ENCODE results near the gene GDE1.

GDE1 gene

DNA sequence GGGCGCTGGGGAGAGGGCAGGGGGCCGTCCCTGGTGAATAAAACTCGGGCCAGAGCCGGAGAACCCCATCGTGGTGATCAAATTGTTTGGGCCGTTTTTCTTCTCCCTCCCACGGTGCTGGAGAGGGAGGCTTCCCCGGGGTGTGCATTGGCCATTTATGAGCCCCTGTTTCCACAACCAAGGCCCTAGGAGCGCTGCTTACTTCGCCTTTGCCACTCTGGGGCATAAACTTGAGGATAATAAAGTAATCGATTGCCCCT lies 2.4 kb upstream of the GDE1 start:
- Histone ChIP-seq H3K9ac (ENCODE audit: low read depth, low read length, poor library complexity, severe bottlenecking) (peak overlapping the region; percentile 95), H3K36me3 (ENCODE audit: insufficient read depth, low read length) (peaks cover 11% of the 10 kb centered on the region; the same call in 1 of the 2 replicates), H3K79me2 (ENCODE audit: insufficient read depth, low read length) (peaks cover 73% of the 10 kb centered on the region), H3K4me2 (ENCODE audit: low read depth, low read length, poor library complexity, severe bottlenecking) (peak overlapping the region; percentile 96), H4K20me1 (ENCODE audit: insufficient read depth, low read length, poor library complexity, severe bottlenecking) (peaks cover 20% of the 10 kb centered on the region), H3F3A (ENCODE audit: low read depth) (no peaks in the 10 kb centered on the region), H2AFZ (ENCODE audit: low read length) (peak overlapping the region; percentile 84), H3K4me1 (ENCODE audit: insufficient read depth, low read length, poor library complexity, severe bottlenecking) (peaks cover 50% of the 10 kb centered on the region), H3K9me3 (ENCODE audit: insufficient read depth, low read depth, low read length) (no peaks in the 10 kb centered on the region), H3K9me2 (replicated peaks; ENCODE audit: low read depth, low read length) (no peaks in the 10 kb centered on the region), H3K27me3 (ENCODE audit: insufficient read depth, low read length, poor library complexity, severe bottlenecking) (peaks cover 7% of the 10 kb centered on the region), H3K4me3 (ENCODE audit: low read length, poor library complexity, severe bottlenecking) (peak overlapping the region; percentile 89)
- TF ChIP-seq EZH2phosphoT487 (IDR thresholded peaks at IDR 0.05; ENCODE audit: borderline replicate concordance) = no peak
- TF ChIP-seq, protein P1, sequence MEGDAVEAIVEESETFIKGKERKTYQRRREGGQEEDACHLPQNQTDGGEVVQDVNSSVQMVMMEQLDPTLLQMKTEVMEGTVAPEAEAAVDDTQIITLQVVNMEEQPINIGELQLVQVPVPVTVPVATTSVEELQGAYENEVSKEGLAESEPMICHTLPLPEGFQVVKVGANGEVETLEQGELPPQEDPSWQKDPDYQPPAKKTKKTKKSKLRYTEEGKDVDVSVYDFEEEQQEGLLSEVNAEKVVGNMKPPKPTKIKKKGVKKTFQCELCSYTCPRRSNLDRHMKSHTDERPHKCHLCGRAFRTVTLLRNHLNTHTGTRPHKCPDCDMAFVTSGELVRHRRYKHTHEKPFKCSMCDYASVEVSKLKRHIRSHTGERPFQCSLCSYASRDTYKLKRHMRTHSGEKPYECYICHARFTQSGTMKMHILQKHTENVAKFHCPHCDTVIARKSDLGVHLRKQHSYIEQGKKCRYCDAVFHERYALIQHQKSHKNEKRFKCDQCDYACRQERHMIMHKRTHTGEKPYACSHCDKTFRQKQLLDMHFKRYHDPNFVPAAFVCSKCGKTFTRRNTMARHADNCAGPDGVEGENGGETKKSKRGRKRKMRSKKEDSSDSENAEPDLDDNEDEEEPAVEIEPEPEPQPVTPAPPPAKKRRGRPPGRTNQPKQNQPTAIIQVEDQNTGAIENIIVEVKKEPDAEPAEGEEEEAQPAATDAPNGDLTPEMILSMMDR (conservative IDR thresholded peaks at IDR 0.05; ENCODE audit: low read length) = no peak

DNA sequence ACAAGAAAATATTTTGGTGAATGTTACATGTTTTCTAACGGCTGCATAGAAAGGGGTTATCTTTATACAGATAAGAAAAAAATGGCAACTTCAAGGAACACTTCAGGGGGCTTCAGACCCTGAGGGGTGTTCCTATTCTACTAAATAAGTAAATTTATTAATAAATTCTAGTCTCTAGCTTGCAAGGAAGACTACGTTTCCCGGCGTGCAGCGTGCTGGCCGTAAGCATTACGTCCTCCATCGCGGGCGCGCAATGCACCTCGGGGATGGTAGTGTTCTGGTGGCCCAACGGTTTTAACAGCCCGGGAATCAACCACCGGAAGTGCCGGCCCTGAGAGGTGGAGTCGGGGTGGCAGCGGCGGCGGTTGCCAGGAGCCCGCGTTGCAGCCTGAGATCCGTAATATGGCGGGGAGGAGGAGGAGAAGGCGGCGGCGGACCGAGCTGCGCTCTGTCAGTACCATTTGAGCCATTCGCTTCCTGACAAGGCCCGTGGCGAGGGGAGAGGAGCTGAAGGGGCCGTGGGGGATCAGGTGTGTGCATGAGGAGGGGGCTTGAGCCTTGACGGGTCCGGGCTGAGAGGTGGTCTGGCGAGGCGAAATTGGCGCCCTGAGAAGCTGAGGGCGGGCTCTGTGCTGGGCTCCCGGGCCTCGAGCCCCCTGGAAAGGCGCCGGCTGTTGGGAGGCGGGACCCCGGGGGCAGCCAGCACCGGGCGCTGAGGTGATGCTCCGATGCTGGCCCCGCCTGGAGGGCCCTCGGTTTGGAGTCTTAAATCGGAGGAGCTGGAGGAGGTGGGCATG lies 1.9 kb upstream of the GDE1 start, which contains the start of gene CCP110:
Gene CCP110, plus strand, starts transcription at position 384 of the 797 bp plus-strand sequence. CDS start 3,940 bp downstream, outside the sequence.
- Histone ChIP-seq H3K36me3 (ENCODE audit: insufficient read depth, low read length) (peaks cover 7% of the 10 kb centered on the region; the same call in 1 of the 2 replicates), H3K9ac (ENCODE audit: low read depth, low read length, poor library complexity, severe bottlenecking) (peak within 1 kb of the TSS; percentile 95), H3K27me3 (ENCODE audit: insufficient read depth, low read length, poor library complexity, severe bottlenecking) (peaks cover 7% of the 10 kb centered on the region), H4K20me1 (ENCODE audit: insufficient read depth, low read length, poor library complexity, severe bottlenecking) (peaks cover 22% of the 10 kb centered on the region), H3K4me1 (ENCODE audit: insufficient read depth, low read length, poor library complexity, severe bottlenecking) (peaks cover 54% of the 10 kb centered on the region), H3K79me2 (ENCODE audit: insufficient read depth, low read length) (peaks cover 74% of the 10 kb centered on the region), H3K9me2 (replicated peaks; ENCODE audit: low read depth, low read length) (no peaks in the 10 kb centered on the region), H3K9me3 (ENCODE audit: insufficient read depth, low read depth, low read length) (no peaks in the 10 kb centered on the region), H3F3A (ENCODE audit: low read depth) (no peaks in the 10 kb centered on the region), H3K4me2 (ENCODE audit: low read depth, low read length, poor library complexity, severe bottlenecking) (peak within 1 kb of the TSS; percentile 96), H3K4me3 (ENCODE audit: low read length, poor library complexity, severe bottlenecking) (peak within 1 kb of the TSS; percentile 89), H2AFZ (ENCODE audit: low read length) (peak within 1 kb of the TSS; percentile 84)
- TF ChIP-seq, protein P1 (conservative IDR thresholded peaks at IDR 0.05; ENCODE audit: low read length) = no peak
- TF ChIP-seq EZH2phosphoT487 (IDR thresholded peaks at IDR 0.05; ENCODE audit: borderline replicate concordance) = no peak

DNA sequence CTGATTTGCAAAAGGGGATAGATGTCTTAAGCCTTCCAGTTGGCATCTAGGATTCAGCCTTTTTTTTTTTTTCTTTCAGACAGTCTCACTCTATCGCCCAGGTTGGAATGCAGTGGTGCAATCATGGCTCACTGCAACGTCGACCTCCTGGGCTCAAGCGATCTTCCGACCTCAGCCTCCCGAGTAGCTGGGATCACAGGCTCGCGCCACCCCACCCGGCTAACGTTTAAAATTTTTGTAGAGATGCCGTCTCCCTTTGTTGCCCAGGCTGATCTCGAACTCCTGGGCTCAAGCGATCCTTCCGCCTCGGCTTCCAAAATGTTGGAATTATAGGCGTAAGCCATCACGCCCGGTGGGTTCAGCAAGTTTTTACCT lies 1.3 kb upstream of the GDE1 start:
- Histone ChIP-seq H4K20me1 (ENCODE audit: insufficient read depth, low read length, poor library complexity, severe bottlenecking) (peaks cover 27% of the 10 kb centered on the region), H2AFZ (ENCODE audit: low read length) (peak overlapping the region; percentile 42; the same call in 1 of the 2 replicates), H3K9ac (ENCODE audit: low read depth, low read length, poor library complexity, severe bottlenecking) (no peak overlapping the region), H3K4me1 (ENCODE audit: insufficient read depth, low read length, poor library complexity, severe bottlenecking) (peaks cover 54% of the 10 kb centered on the region), H3K9me2 (replicated peaks; ENCODE audit: low read depth, low read length) (no peaks in the 10 kb centered on the region), H3F3A (ENCODE audit: low read depth) (no peaks in the 10 kb centered on the region), H3K27me3 (ENCODE audit: insufficient read depth, low read length, poor library complexity, severe bottlenecking) (peaks cover 7% of the 10 kb centered on the region), H3K36me3 (ENCODE audit: insufficient read depth, low read length) (0 out of 2 replicates have a peak, but pooled peaks cover 2% of the 10 kb centered on the region), H3K4me2 (ENCODE audit: low read depth, low read length, poor library complexity, severe bottlenecking) (no peak overlapping the region), H3K9me3 (ENCODE audit: insufficient read depth, low read depth, low read length) (no peaks in the 10 kb centered on the region), H3K4me3 (ENCODE audit: low read length, poor library complexity, severe bottlenecking) (no peak overlapping the region), H3K79me2 (ENCODE audit: insufficient read depth, low read length) (peaks cover 74% of the 10 kb centered on the region)
- TF ChIP-seq EZH2phosphoT487 (IDR thresholded peaks at IDR 0.05; ENCODE audit: borderline replicate concordance) = no peak
- TF ChIP-seq, protein P1 (conservative IDR thresholded peaks at IDR 0.05; ENCODE audit: low read length) = no peak
